AG08396 (cell line): ENCODE data around the gene KCNMB2.
A peak's percentile ranks its signal among the peaks of the same experiment; 100 is the strongest.

Experiments used
- DNase-seq: peaks from one replicate; pipeline ENCODE4 v3.0.0; 2012; ENCODE audit warnings: low spot score, mixed read lengths

Gene KCNMB2

GRCh38 chr3:178569826-178570225 is 33.6 kb downstream of the KCNMB2 start:
- no peak for DNase-seq

GRCh38 chr3:178583963-178584575 is 47.8 kb downstream of the KCNMB2 start:
- no peak for DNase-seq

GRCh38 chr3:178584722-178585380 is 48.6 kb downstream of the KCNMB2 start:
- no peak for DNase-seq

GRCh38 chr3:178585454-178585853 is 49.2 kb downstream of the KCNMB2 start:
- no peak for DNase-seq

- no peak for DNase-seq
Measured at GRCh38 chr3:178586076-178586475, 49.8 kb downstream of the KCNMB2 start.

- no peak for DNase-seq
Measured at GRCh38 chr3:178588628-178589027, 52.4 kb downstream of the KCNMB2 start.

- no peak for DNase-seq
Measured at GRCh38 chr3:178593786-178594185, 57.5 kb downstream of the KCNMB2 start.

GRCh38 chr3:178597371-178597770 is 61.1 kb downstream of the KCNMB2 start:
- no peak for DNase-seq

- no peak for DNase-seq
Measured at GRCh38 chr3:178602856-178603255, 66.6 kb downstream of the KCNMB2 start.

GRCh38 chr3:178603735-178604134 is 67.5 kb downstream of the KCNMB2 start:
- DNase-seq, result no peak

- DNase-seq, result peak; percentile 24
Measured at GRCh38 chr3:178618197-178618596, 82.0 kb downstream of the KCNMB2 start.

- no peak for DNase-seq
Measured at GRCh38 chr3:178618896-178619295, 82.7 kb downstream of the KCNMB2 start.

- no peak for DNase-seq
Measured at GRCh38 chr3:178623666-178624255, 87.5 kb downstream of the KCNMB2 start.

- DNase-seq, result no peak
Measured at GRCh38 chr3:178624276-178624675, 88.0 kb downstream of the KCNMB2 start.

GRCh38 chr3:178625053-178625600 is 88.9 kb downstream of the KCNMB2 start:
- DNase-seq, result no peak

- DNase-seq, result no peak
Measured at GRCh38 chr3:178628037-178628436, 91.8 kb downstream of the KCNMB2 start.

- no peak for DNase-seq
Measured at GRCh38 chr3:178629430-178630178, 93.4 kb downstream of the KCNMB2 start.

- no peak for DNase-seq
Measured at GRCh38 chr3:178631950-178632349, 95.7 kb downstream of the KCNMB2 start.

GRCh38 chr3:178634975-178635374 is 98.7 kb downstream of the KCNMB2 start:
- no peak for DNase-seq

GRCh38 chr3:178637802-178638201 is 101.6 kb downstream of the KCNMB2 start:
- DNase-seq, result no peak

- no peak for DNase-seq
Measured at GRCh38 chr3:178645503-178645902, 109.3 kb downstream of the KCNMB2 start.

GRCh38 chr3:178646186-178646862 is 110.1 kb downstream of the KCNMB2 start:
- DNase-seq, result no peak
